Retinal pigment epithelial cell (primary cell): ENCODE results near the gene IKZF1.

Experiments
- DNase-seq: peaks from one replicate; pipeline ENCODE4 v3.0.0-alpha.2; 2010; ENCODE audit warnings: low read depth
- H3K4me3 ChIP-seq: 2 replicates; pipeline ENCODE4 v1.5.1; 2011; ENCODE audit warnings: mild to moderate bottlenecking, low read length, control low read depth, moderate library complexity
- CTCF ChIP-seq: conservative IDR thresholded peaks from 2 replicates; pipeline ENCODE4 v1.5.1; 2011; ENCODE audit warnings: low read depth, low read length, control low read depth, inconsistent platforms

Gene IKZF1

GRCh38 chr7:50295133-50295532, 9.4 kb upstream of the IKZF1 start:
- no peak overlapping the region for H3K4me3 ChIP-seq
- no peak for DNase-seq
- TF ChIP-seq CTCF = no peak

- no peak for DNase-seq
- no peak for TF ChIP-seq CTCF
- no peak overlapping the region for H3K4me3 ChIP-seq
These were observed 7.7 kb upstream of the IKZF1 start for GRCh38 chr7:50296799-50297198.

GRCh38 chr7:50298811-50299562, 5.5 kb upstream of the IKZF1 start:
- no peak for TF ChIP-seq CTCF
- H3K4me3 ChIP-seq = no peak overlapping the region
- no peak for DNase-seq

- no peak overlapping the region for H3K4me3 ChIP-seq
- no peak for DNase-seq
- TF ChIP-seq CTCF = no peak
These were observed 4.2 kb upstream of the IKZF1 start for GRCh38 chr7:50300336-50300735.

GRCh38 chr7:50302486-50303334, 1.8 kb upstream of the IKZF1 start:
- H3K4me3 ChIP-seq = no peak overlapping the region
- DNase-seq = no peak
- no peak for TF ChIP-seq CTCF

GRCh38 chr7:50303335-50304128, 984 bp upstream of the IKZF1 start:
- TF ChIP-seq CTCF = no peak
- H3K4me3 ChIP-seq = no peak overlapping the region
- no peak for DNase-seq
